T follicular helper cell (primary cell): ENCODE measurements around the gene CFAP157.

ENCODE experiments used
- DNase-seq: peaks from one replicate; pipeline ENCODE4 v3.0.0-alpha.2; 2020; ENCODE audit warnings: low read depth

Gene CFAP157

GRCh38 chr9:127762111-127762676 is 55.4 kb downstream of the CFAP157 start:
- DNase-seq: no peak

GRCh38 chr9:127763918-127764384 is 57.2 kb downstream of the CFAP157 start:
- DNase-seq: no peak

GRCh38 chr9:127765418-127765817 is 58.6 kb downstream of the CFAP157 start:
- no peak for DNase-seq
